ENCODE data around the gene EPS8L1.

EPS8L1 gene

GRCh38 chr19:55080968-55081769 is 5.5 kb downstream of the EPS8L1 start:
- peak; percentile 84 to 85 for DNase-seq

- DNase-seq = no peak
Observed at GRCh38 chr19:55081770-55082019, 6.0 kb downstream of the EPS8L1 start.

DNA sequence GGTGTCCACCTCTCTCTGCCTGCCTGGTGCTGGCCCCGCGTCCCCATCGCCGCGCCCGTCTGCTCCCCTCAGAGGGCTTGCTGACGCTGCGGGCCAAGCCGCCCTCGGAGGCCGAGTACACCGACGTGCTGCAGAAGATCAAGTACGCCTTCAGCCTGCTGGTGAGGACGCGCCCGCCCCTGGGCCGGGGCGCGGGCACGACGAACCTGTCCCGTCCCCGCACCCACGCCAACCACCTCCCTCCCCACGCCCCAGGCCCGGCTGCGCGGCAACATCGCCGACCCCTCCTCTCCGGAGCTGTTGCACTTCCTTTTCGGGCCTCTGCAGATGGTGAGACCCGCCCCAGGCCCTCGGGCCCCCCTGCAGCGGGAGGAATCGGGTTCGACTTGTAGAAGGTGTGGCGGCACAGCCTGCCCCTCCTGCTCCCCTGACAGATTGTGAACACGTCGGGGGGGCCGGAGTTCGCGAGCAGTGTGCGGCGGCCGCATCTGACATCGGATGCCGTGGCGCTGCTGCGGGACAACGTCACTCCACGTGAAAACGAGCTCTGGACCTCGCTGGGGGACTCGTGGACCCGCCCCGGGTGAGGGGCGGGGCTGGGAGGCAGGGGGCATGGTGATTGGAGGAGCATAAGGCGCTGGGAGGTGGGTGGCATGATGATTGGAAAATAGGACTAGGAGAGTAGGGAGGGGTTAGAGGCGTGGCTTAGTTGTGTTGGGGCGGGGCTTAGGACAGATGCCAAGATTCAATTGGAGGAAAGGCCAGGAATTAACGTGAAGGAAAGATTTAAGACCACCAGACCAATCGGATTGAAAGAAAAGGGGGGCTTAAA is 6.6 kb downstream of the EPS8L1 start:
- peak; percentile 45 to 54 for DNase-seq

DNA sequence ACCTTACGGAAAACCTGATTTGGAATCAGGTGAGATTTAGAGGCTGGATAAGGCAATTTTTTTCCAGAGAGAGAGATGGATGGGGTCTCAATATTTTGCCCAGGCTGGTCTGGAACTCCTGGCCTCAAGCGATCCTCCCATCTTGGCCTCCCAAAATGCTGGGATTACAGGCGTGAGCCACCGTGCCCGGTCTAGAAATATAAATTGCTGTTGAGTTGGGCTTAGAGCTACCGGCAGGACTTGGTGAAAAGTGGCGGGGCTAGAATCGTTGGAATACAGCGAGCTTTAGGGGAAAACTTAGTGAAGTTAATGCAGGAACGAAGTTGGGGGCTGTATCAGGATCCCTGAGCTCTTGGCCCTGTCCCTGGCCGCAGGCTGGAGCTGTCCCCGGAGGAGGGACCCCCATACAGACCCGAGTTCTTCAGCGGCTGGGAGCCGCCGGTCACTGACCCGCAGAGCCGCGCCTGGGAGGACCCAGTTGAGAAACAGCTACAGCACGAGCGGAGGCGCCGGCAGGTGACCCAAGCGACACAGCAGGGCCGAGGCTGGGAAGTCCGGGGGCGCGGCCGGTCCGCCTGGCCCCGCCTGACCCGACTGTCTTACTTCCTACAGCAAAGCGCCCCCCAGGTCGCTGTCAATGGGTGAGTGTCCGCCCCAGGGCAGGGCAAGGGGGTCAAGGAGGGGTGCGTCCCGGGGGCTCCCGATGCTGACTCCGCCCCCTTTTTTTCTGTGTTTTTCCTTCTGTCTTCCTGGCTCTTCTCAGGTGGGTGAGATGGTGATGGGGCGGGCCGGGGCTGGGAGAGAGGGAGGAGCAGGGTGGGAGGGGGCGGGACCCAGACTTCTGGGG is 7.6 kb downstream of the EPS8L1 start:
- DNase-seq = peak in 1 of 2 donors; percentile 22

DNA sequence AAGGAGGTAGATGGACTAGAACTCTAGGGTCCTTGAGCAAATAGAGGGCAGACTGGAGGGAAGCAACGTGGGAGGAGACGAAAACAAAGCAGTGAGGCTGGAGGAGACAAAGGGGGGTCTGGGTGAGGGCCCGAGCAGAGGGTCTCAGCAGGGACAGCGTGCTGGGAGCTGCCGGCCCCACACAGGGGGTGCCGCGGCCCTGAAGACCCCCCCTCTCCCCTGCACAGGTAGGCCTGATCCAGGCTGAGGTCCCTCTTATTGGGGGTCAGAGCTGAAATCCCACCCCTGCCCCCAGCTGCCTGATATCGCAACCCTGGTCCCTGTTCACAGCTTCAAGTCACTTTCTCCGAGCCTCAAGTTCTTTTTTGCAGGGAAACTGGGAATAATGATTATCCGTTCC is 8.7 kb downstream of the EPS8L1 start:
- DNase-seq = no peak

- DNase-seq = no peak
Observed at GRCh38 chr19:55085923-55086715, 10.4 kb downstream of the EPS8L1 start.

DNA sequence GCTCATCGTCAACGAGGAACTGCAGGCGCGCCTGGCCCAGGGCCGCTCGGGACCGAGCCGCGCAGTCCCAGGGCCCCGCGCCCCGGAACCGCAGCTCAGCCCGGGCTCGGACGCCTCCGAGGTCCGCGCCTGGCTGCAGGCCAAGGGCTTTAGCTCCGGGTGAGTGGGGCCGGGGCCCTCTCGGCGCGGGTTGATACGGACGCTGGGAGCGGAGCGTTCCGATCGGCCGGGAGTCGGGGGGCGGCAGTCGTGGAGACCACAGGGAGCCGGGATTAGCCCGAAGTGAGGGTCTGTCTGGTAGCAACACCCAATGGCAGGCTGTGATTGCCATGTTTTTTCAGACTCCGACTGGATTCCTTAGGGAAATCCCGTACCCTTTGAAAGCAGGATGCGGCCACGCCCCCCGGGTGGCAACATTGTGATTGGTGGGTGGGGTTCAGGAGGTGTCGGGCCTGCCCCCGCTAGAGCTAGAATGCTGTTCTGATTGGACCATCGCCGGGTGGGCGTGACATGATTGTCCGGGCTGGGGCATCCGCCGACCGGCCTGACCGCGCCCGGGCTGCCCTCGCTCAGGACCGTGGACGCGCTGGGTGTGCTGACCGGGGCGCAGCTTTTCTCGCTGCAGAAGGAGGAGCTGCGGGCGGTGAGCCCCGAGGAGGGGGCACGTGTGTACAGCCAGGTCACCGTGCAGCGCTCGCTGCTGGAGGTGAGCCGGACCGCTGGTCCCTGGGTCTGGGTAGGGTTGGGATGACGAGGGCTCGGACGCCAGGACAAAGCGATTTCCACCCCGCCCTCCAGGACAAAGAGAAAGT is 11.3 kb downstream of the EPS8L1 start:
- DNase-seq = peak; percentile 47 to 67

DNA sequence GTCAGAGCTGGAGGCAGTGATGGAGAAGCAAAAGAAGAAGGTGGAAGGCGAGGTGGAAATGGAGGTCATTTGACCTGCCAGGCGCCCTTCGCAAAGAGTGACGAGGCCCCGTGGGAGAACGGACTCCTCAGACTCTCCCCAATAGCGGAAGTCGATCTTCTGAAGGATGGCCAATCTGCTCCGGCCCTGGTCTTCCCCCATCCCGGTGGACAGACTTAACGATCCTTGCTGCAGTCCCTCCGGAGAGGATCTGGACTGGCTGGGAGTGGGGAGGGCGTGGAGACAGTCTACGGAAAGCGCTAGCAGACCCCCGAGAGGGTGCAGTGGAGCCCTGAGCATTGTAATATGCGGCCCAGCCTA is 11.9 kb downstream of the EPS8L1 start:
- peak; percentile 36 to 66 for DNase-seq

DNA sequence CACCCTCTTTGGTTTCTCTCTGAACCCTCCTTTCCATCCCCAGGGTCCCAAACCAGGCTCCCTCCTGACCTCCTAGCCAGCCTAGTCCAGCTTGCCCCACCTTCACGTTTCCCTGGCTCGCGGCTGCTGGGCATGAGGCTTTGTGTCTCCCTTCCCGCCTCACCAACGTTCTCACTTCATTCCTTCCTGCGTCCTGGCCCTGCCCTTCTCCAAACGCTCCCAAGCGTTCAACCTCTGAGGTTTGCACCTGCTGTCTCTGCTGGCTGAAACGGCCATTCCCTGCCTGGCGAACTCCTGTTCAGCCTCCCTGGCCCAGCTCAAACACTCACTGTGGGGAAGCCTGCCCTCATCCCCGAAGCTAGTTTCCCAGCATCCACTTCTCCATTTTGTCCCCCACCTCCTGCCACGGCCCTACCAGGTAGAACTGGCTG is 12.4 kb downstream of the EPS8L1 start:
- no peak for DNase-seq

GRCh38 chr19:55088543-55089341 is 13.1 kb downstream of the EPS8L1 start:
- peak; percentile 58 to 73 for DNase-seq

GRCh38 chr19:55089342-55089944 is 13.8 kb downstream of the EPS8L1 start:
- DNase-seq = no peak

GRCh38 chr19:55090564-55090963 is 14.9 kb downstream of the EPS8L1 start:
- DNase-seq = no peak

- no peak for DNase-seq
Observed at GRCh38 chr19:55091126-55091910, 15.6 kb downstream of the EPS8L1 start.

DNA sequence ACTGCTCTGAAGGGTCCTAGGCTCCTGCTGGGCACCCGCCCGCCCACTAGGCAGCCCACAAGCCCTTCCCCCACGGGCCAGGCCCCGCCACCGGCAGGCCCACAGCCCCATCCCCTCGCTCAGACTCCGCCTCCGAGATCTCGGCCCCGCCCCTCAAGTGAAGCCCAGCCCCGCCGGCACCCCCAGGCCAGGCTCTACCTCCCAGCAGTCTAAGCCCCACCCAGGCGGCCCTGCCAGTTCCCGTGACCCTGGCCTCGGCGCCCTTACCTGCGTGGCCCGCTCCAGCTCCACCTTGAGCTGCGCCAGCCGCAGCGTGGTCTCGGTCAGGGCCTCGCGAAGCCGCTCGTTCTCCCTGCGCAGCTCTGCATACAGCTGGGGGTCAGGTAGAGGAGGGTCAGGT is 16.3 kb downstream of the EPS8L1 start:
- DNase-seq = no peak

GRCh38 chr19:55092423-55093318 is 17.0 kb downstream of the EPS8L1 start:
- no peak for DNase-seq

DNA sequence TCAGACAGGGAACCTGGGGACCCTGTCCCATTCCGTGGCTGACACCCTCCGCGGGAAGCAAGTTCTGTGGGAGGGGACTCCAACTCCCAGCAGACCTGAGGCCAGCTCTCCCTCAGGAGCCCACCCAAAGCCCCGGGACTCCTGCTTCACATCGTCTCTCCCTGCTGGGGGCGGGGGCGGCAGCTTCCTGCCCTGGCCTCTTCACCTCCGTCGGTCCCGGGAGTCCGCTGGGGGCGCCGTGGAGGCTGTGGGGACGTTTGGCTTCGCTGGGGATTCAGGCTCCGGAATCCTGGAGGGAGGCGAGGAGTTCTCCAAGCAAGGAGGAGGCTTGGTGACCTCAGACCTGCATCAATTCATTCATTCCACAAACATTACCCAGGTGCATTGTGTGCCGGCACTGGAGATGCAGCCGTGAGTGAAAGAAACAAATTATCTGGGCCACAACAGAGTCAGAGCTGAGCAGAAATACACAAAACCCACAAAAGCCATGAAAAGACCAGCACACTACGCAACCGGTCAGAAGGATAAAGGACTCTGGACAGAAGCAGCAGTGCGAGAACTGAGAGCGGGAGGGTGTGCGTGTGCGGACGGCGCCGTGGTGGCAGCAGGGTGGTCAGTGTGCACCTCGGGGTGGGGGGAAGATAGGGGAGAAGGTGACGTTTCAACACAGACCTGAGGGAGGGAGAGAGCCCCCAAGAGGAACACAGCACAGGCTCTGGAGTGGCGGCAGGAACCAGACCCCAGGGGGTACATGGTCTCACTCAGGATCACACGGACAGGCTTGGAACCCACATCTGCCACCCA is 19.0 kb downstream of the EPS8L1 start:
- DNase-seq = no peak
